Measurements from ENCODE around the gene TTC1.
"Not testable (repeated sequence)": the region's sequence is repeated elsewhere in the genome, so short reads cannot be mapped to it uniquely, and the experiment has no call there.

Gene TTC1

GRCh38 chr5:160064995-160065614 is 56.2 kb downstream of the TTC1 start:
- Histone ChIP-seq H3K4me3 (ENCODE audit: insufficient read depth, low read length, poor library complexity, severe bottlenecking) (no peak overlapping the region), H4K20me1 (ENCODE audit: low read depth, low read length) (no peaks in the 10 kb centered on the region), H3K27ac (ENCODE audit: low read depth, low read length) (no peak overlapping the region), H3K36me3 (ENCODE audit: low read length) (no peaks in the 10 kb centered on the region), H3K4me2 (ENCODE audit: low read depth, low read length, poor library complexity, severe bottlenecking) (no peak overlapping the region), H3F3A (ENCODE audit: insufficient read depth) (no peaks in the 10 kb centered on the region), H3K27me3 (ENCODE audit: low read length) (no peaks in the 10 kb centered on the region), H3K79me2 (ENCODE audit: insufficient read depth, low read length) (no peaks in the 10 kb centered on the region), H2AFZ (ENCODE audit: low read depth, low read length, severe bottlenecking) (no peak overlapping the region), H3K9ac (ENCODE audit: low read length) (no peak overlapping the region), H3K9me3 (ENCODE audit: insufficient read depth, low read length) (no peaks in the 10 kb centered on the region), H3K9me2 (replicated peaks; ENCODE audit: insufficient read depth, low read length) (no peaks in the 10 kb centered on the region)
- TF ChIP-seq EZH2phosphoT487 (conservative IDR thresholded peaks at IDR 0.05; ENCODE audit: low read length) (no peak), CTCF (IDR thresholded peaks at IDR 0.05; ENCODE audit: insufficient read depth, low read length, poor library complexity, severe bottlenecking) (no peak)

- H3K9ac ChIP-seq (ENCODE audit: low read length); H3K36me3 ChIP-seq (ENCODE audit: low read length); H3K9me2 ChIP-seq (replicated peaks; ENCODE audit: insufficient read depth, low read length); H3K4me2 ChIP-seq (ENCODE audit: low read depth, low read length, poor library complexity, severe bottlenecking); H3K27me3 ChIP-seq (ENCODE audit: low read length); H3K27ac ChIP-seq (ENCODE audit: low read depth, low read length); H3F3A ChIP-seq (ENCODE audit: insufficient read depth); H2AFZ ChIP-seq (ENCODE audit: low read depth, low read length, severe bottlenecking); H3K79me2 ChIP-seq (ENCODE audit: insufficient read depth, low read length); H4K20me1 ChIP-seq (ENCODE audit: low read depth, low read length); H3K4me3 ChIP-seq (ENCODE audit: insufficient read depth, low read length, poor library complexity, severe bottlenecking); H3K9me3 ChIP-seq (ENCODE audit: insufficient read depth, low read length): not testable (repeated sequence)
Observed at GRCh38 chr5:160069120-160069519, 60.2 kb downstream of the TTC1 start.

- Histone ChIP-seq H3F3A (ENCODE audit: insufficient read depth) (no peaks in the 10 kb centered on the region), H3K4me3 (ENCODE audit: insufficient read depth, low read length, poor library complexity, severe bottlenecking) (no peak overlapping the region), H4K20me1 (ENCODE audit: low read depth, low read length) (no peaks in the 10 kb centered on the region), H2AFZ (ENCODE audit: low read depth, low read length, severe bottlenecking) (no peak overlapping the region), H3K79me2 (ENCODE audit: insufficient read depth, low read length) (no peaks in the 10 kb centered on the region), H3K27me3 (ENCODE audit: low read length) (no peaks in the 10 kb centered on the region), H3K27ac (ENCODE audit: low read depth, low read length) (no peak overlapping the region), H3K9me3 (ENCODE audit: insufficient read depth, low read length) (no peaks in the 10 kb centered on the region), H3K4me2 (ENCODE audit: low read depth, low read length, poor library complexity, severe bottlenecking) (no peak overlapping the region), H3K36me3 (ENCODE audit: low read length) (no peaks in the 10 kb centered on the region), H3K9me2 (replicated peaks; ENCODE audit: insufficient read depth, low read length) (no peaks in the 10 kb centered on the region), H3K9ac (ENCODE audit: low read length) (no peak overlapping the region)
- no peak for TF ChIP-seq EZH2phosphoT487 (conservative IDR thresholded peaks at IDR 0.05; ENCODE audit: low read length)
- TF ChIP-seq CTCF (IDR thresholded peaks at IDR 0.05; ENCODE audit: insufficient read depth, low read length, poor library complexity, severe bottlenecking), result no peak
Observed at GRCh38 chr5:160071516-160071915, 62.6 kb downstream of the TTC1 start.

GRCh38 chr5:160071916-160072315 is 63.0 kb downstream of the TTC1 start:
- no peak overlapping the region for H3K9ac ChIP-seq (ENCODE audit: low read length)

More at GRCh38 chr5:160071916-160072315, 63.0 kb downstream of the TTC1 start:
- H4K20me1 ChIP-seq (ENCODE audit: low read depth, low read length), result no peaks in the 10 kb centered on the region
- no peak overlapping the region for H3K27ac ChIP-seq (ENCODE audit: low read depth, low read length)
- H3F3A ChIP-seq (ENCODE audit: insufficient read depth), result no peaks in the 10 kb centered on the region
- no peaks in the 10 kb centered on the region for H3K9me3 ChIP-seq (ENCODE audit: insufficient read depth, low read length)
- H3K4me2 ChIP-seq (ENCODE audit: low read depth, low read length, poor library complexity, severe bottlenecking), result no peak overlapping the region
- no peaks in the 10 kb centered on the region for H3K79me2 ChIP-seq (ENCODE audit: insufficient read depth, low read length)
- H2AFZ ChIP-seq (ENCODE audit: low read depth, low read length, severe bottlenecking), result no peak overlapping the region
- H3K27me3 ChIP-seq (ENCODE audit: low read length), result no peaks in the 10 kb centered on the region
- H3K4me3 ChIP-seq (ENCODE audit: insufficient read depth, low read length, poor library complexity, severe bottlenecking), result no peak overlapping the region
- TF ChIP-seq EZH2phosphoT487 (conservative IDR thresholded peaks at IDR 0.05; ENCODE audit: low read length) (no peak), CTCF (IDR thresholded peaks at IDR 0.05; ENCODE audit: insufficient read depth, low read length, poor library complexity, severe bottlenecking) (no peak)
- no peaks in the 10 kb centered on the region for H3K9me2 ChIP-seq (replicated peaks; ENCODE audit: insufficient read depth, low read length)
- H3K36me3 ChIP-seq (ENCODE audit: low read length), result no peaks in the 10 kb centered on the region
